ENCODE data around the gene SLC13A3.

The SLC13A3 gene

GRCh38 chr20:46519471-46520068 is 131.7 kb downstream of the SLC13A3 start:
- DNase-seq = no peak

DNA sequence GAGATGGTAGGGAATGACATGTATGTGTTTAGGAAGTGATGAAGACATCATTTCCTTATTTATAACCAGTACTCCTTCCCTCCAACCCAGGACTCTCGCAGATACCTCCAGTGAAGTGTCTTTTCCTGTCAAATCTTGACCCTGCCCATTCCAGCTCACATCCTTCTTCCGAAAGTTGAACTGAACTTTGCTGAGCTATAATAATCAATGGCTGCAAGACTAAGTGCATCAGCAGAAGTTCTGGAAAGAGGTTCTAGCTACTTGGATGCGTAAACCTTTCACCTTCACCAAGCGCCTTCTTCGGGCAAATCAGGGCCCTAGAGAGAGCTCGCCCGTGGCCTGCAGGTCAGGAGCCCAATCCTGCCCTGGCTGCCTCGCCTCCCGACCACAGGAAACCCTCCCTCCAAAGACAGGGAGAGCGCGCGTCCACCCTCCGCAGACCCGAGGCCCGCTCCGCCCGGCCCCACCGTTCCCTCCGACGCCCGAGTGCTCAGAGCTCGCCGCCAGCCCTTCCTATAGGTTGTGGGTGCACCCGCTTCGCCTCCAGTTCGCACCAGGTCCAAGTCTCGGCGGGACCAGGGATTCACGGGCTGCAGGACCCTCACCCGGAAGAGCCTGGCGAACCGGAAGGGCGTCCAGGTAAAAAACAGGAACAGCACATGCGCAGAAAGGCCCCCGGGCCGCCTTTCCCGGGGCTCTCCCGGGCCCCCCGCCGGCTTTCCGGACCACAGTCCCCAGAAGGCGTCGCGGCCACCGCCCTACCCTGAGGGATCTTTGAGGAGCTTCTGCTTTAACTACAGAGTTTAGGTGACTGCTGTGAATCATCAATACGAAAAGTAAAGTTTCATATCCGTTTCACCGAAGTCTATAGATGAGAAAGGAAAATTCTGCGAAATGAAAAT is 138.1 kb downstream of the SLC13A3 start, which contains the start of gene ZNF334:
ZNF334 (minus strand) TSS at position 617 of the 902 bp plus-strand sequence. CDS start 1,457 bp downstream, outside the sequence.
- peak; percentile 88 for DNase-seq

GRCh38 chr20:46509523-46509922 is 141.7 kb downstream of the SLC13A3 start:
- no peak for DNase-seq
